ENCODE measurements around the gene MYH15.

DNA sequence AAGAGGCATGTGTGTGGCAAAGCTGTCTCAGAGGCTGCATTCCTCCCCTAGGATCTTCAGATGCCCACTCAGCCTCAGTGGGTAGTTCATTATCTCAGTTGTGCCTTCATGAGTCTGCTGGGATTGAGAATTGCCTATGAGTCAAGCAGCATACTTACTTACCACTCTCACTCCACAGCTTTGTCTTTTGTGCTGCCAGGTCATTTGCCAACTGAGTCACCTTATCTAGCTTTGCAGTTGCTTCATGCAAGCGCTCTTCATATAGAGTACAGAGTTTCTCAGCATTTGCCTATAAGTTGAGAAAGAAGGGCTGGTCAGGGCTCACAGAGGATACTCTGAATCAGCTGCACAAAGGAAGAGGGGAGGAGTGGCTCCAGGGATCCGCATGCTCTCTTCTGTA is 89.5 kb downstream of the MYH15 start:
- TF ChIP-seq, protein P1, sequence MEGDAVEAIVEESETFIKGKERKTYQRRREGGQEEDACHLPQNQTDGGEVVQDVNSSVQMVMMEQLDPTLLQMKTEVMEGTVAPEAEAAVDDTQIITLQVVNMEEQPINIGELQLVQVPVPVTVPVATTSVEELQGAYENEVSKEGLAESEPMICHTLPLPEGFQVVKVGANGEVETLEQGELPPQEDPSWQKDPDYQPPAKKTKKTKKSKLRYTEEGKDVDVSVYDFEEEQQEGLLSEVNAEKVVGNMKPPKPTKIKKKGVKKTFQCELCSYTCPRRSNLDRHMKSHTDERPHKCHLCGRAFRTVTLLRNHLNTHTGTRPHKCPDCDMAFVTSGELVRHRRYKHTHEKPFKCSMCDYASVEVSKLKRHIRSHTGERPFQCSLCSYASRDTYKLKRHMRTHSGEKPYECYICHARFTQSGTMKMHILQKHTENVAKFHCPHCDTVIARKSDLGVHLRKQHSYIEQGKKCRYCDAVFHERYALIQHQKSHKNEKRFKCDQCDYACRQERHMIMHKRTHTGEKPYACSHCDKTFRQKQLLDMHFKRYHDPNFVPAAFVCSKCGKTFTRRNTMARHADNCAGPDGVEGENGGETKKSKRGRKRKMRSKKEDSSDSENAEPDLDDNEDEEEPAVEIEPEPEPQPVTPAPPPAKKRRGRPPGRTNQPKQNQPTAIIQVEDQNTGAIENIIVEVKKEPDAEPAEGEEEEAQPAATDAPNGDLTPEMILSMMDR (IDR thresholded peaks at IDR 0.05), result no peak
- TF ChIP-seq POLR2A (IDR thresholded peaks at IDR 0.05), result no peak
- TF ChIP-seq EP300 (IDR thresholded peaks at IDR 0.05), result no peak

All from upper lobe of left lung (tissue), 4 donors.